ENCODE results near the gene EPHB2.

The EPHB2 gene

DNA sequence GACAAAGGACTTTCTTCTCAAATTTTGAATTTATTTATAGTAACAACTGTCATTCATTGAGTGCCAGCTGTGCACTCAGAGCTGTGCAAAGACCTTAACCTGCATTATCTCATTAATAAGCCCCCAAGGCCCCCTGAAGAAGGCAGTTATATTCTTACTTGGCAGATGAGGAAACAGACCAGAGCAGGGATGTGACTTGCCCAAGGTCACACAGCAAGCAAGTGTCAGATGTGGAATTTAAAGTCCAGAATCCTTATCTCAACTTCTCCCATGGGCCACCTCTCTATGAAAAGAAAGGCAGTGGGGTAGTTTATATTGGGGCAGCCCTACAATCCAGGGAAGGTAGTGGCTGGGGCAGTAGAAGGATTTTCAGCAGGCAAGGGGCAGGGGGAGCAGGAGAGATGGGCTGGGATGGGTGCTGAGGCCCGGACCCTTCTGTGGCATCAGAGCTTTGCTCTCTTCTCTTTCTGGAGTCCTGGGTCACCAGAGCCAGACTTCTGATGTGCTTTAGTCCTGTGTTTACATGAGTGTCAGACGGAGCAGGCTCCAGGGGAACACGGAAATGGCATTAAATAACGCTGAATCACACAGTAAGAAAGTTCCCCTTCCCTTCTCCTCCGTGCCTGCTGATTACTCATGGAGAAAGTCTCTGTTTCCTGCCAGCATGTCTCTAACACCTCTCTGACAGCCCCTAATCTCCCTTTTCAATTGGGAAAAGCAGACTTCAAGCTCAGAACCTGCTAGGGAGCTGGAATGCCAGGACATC lies 39.5 kb downstream of the EPHB2 start:
- DNase-seq (ENCODE audit: low read depth in 2 of 2, low spot score in 1 of 2), result no peak

- DNase-seq (ENCODE audit: low read depth in 2 of 2, low spot score in 1 of 2), result no peak
Observed at GRCh38 chr1:22750685-22751051, 40.0 kb downstream of the EPHB2 start.

- DNase-seq (ENCODE audit: low read depth in 2 of 2, low spot score in 1 of 2), result no peak
Observed at GRCh38 chr1:22751124-22751531, 40.5 kb downstream of the EPHB2 start.

DNA sequence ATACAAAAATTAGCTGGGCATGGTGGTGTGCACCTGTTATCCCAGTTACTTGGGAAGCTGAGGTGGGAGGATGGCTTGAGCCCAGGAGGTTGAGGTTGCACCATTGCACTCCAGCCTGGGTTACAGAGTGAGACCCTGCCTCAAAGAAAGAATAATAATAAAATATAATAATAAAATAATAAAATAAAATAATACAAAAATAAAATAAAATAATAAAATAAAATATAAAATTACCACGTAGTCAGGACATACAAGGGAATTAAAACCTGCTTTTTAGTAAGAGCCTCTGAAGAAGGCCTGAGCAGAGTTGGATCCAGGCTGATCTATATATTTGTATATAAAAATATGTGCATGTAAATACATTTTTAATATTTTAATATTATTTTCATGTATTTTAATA lies 41.7 kb downstream of the EPHB2 start:
- DNase-seq (ENCODE audit: low read depth in 2 of 2, low spot score in 1 of 2), result no peak

DNA sequence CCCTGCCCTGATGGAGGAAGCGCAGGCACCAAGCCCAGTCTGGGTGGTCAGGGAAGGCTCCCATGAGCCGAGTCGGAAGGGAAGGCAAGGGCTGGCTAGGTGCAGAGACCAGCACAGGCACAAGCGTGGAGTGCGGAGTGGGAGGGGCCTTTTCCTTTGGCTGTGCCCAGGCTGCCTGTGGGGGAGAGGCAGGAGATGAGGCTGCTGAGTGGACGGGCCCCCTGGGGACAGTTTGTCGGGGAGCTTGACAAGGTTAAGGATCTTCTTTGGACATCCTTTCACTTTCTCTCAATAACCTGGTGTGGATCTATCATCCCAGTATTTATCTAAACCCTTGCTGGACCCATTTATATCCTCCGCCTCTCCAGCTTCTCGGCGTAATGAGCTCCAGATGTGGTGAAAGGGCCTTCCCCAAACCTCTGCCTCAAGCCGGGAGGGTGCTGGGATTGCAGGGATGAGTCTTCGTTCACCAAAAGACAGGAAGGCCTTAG lies 42.9 kb downstream of the EPHB2 start:
- DNase-seq (ENCODE audit: low read depth in 2 of 2, low spot score in 1 of 2), result no peak

DNA sequence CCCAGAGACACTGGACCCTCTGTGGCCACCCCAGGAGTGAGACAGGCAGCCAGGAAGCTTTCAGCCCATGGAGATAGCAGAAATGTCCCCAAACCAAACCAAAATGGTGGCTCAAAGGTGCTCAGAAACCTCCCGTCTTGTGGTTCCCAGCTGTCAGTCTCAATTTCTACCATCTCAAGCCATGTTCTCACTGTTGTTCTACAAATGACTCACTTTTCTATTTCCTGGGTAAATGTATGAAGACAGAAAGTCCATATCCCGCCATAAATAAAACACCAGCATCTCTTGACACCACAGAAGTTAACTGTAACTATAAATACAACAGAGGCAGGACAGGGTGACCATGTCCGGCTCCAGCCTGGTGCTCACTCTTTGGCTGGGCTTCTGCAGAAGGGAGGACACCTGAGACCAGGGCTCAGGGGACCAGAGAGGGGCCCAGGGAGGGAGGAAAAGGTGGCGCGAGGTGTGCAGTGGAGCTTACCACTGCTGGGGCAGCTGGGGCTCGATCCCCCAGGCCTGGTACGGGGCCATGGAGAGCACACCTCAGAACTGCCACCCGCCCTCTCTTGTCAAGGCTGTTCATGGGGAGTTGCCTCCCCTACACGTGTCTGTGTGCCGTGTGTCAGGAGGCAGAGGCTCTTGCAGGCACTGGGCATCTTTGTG lies 43.6 kb downstream of the EPHB2 start:
- DNase-seq (ENCODE audit: low read depth in 2 of 2, low spot score in 1 of 2), result no peak

DNA sequence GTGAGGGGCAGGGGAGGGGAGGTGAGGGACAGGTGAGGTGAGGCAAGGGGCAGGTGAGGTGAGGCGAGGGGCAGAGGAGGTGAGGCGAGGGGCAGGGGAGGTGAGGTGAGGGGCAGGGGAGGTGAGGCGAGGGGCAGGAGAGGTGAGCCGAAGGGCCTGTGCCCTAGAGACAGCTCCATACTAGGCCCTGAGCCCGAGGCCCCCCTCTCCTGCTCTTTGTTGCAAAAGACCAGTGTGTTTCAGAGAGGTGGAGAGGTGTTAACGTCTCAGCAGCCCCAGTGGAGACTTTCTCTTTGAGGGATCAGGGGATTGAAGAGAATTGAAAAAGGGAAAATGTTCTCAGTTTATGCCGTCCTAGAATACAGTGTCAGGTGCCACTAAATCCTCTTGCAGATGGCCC lies 44.2 kb downstream of the EPHB2 start:
- no peak for DNase-seq (ENCODE audit: low read depth in 2 of 2, low spot score in 1 of 2)

- no peak for DNase-seq (ENCODE audit: low read depth in 2 of 2, low spot score in 1 of 2)
Observed at GRCh38 chr1:22755641-22756040, 45.0 kb downstream of the EPHB2 start.

DNA sequence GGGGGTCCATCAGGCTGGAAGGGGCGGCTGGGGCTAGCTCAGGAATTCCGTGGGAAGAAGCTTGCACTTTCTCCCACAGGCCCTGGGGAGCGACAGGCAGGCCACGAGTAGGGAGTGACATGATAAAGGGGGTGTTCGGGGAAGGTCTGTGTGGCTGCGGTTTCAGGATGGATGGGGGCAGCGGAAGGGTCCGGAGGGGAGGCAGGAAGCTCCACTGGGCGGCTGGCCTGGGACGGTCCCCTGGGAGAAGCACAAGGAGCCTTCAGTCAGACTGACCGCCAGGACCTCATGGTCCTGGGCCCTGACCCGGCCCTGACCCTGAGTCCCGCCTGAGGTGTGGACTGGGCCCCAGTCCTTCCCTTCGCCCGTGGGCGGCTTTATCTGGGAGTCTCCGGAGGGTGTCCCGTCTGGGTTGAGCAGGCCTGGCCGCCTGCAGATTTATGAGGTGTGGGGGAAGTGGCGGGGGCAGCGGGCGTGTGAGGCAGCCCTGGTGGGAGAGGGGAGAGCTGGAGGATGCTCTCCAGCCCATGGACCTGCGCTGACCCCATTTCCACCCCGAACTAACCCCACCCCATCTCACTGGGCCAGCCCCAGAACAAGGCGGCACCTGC lies 45.6 kb downstream of the EPHB2 start:
- DNase-seq (ENCODE audit: low read depth in 2 of 2, low spot score in 1 of 2), result no peak

GRCh38 chr1:22760455-22760854 lies 49.8 kb downstream of the EPHB2 start:
- no peak for DNase-seq (ENCODE audit: low read depth in 2 of 2, low spot score in 1 of 2)

DNA sequence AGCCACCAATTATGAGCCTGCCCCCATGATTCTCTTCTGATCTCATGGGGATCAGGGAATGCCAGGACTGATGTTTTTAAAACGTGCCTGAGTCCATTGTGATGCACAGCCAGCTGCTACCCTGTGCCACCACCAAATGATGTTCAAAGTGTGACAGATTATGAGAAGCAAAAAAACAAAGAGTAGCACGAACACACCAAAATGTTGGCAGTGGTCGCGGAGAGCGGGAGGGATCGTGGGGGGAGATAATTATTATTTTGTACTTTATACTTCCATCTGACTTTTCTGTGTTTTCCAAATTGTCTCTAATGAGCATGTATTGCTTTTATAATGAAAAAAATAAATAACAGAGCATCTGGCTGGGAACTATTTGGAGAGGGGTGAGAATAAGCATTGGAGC lies 50.5 kb downstream of the EPHB2 start:
- DNase-seq (ENCODE audit: low read depth in 2 of 2, low spot score in 1 of 2), result no peak

- no peak for DNase-seq (ENCODE audit: low read depth in 2 of 2, low spot score in 1 of 2)
Observed at GRCh38 chr1:22761821-22762220, 51.2 kb downstream of the EPHB2 start.

DNA sequence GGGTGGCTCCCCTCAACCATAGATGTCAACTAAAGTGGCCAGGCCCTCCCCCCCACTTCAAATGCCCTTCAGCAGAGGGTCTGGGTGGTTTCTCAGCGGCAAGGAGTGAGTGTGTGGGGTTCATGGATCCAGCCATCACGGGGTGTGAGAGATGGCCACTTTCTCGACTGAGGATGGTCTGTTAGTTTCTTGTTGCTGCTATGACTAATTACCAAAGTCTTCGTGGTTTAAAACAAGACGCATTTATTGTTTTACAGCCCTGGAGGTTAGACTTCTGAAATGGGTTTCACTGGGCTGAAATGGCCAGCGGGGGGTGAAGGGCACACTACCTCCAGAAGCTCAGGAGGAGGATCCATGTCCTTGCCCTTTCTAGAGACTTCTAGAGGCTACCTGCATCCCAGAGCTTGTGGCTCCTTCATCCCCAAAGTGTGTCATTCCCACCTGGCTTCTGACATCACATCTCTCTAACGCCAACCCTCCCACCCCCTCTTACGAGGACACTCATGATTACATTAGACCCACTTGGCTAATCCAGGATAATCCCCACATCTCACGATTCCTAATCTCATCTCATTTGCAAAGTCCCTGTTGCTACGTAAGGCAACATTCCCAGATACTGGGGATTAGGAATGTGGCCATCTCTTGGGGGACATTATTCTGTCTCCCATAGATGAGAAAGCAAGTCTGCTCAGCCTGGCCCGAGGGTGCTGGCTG lies 53.0 kb downstream of the EPHB2 start:
- no peak for DNase-seq (ENCODE audit: low read depth in 2 of 2, low spot score in 1 of 2)

DNA sequence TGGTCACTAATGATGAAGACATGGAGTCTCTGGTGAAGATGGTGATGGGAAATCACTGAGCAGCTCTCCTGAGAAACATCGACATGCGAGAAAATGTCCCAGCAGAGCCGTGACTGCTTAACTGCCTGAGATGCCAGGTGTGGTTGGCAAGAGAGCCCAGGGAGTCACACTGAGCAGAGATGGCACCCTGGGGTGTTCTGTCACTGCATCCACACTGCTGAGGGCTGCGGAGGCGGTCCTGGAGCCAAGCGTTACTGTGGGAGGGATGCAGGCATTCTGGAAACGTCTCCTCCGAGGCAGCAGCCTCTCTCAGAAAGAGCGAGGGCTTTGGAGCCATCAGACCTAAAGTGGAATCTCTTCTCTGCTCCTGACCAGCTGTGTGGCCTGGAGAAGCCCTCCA lies 57.2 kb downstream of the EPHB2 start:
- no peak for DNase-seq (ENCODE audit: low read depth in 2 of 2, low spot score in 1 of 2)

- DNase-seq (ENCODE audit: low read depth in 2 of 2, low spot score in 1 of 2), result no peak
Observed at GRCh38 chr1:22769932-22770331, 59.3 kb downstream of the EPHB2 start.

- DNase-seq (ENCODE audit: low read depth in 2 of 2, low spot score in 1 of 2), result no peak
Observed at GRCh38 chr1:22772014-22772413, 61.4 kb downstream of the EPHB2 start.

DNA sequence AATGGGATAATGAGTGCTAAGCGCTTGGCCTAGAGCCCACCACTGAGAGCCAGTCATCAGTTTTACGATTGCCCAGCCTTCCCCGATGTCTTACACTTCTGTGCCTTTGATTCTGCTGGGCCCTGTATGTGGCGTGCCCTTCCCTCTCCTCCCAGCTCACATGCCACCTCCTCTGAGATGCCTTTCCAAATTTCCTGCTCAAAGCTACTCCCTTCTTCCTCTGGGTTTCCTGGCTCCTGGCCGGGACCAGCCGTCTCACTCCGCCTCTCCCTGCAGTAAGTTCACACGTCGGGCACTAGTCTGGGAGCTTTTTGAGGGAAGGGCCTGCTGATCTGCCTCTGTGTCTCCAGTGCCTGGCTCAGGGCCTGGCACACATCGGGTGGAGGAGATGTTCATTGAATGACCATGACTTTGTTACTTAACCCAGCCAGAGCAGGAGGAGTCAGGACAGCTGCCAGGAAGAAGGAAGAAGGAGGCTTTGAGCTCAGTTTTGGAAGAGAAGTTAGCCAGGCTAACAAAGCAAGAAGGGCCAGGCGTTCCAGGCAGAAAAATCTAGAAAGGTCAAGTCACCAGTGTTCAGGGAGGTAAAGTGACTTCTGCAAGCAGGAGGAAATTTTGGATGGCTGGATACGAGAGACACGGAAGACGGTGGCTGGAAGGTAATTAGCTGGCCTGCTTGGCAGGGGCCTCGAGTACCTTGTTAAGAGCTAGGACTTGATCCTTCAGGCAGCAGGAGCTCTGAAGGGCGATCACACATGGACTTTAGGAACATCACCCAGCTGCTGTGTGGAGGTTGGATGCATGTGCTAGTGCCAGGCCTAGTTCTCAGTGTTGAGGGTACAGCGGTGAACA lies 63.6 kb downstream of the EPHB2 start:
- DNase-seq (ENCODE audit: low read depth in 2 of 2, low spot score in 1 of 2), result no peak

GRCh38 chr1:22774833-22775182 lies 64.2 kb downstream of the EPHB2 start:
- DNase-seq (ENCODE audit: low read depth in 2 of 2, low spot score in 1 of 2), result no peak

- DNase-seq (ENCODE audit: low read depth in 2 of 2, low spot score in 1 of 2), result no peak
Observed at GRCh38 chr1:22775478-22775877, 64.8 kb downstream of the EPHB2 start.

GRCh38 chr1:22776035-22776613 lies 65.5 kb downstream of the EPHB2 start:
- DNase-seq (ENCODE audit: low read depth in 2 of 2, low spot score in 1 of 2), result no peak
